ENCODE data around the gene CDSN. TPM values are rescaled to one million over a fixed set of nuclear protein-coding genes. Genes with fewer than 3 reads are reported as not detected.

The CDSN gene
- total and polyA plus RNA-seq, 2 of the 8 experiments (the other 6 are each of a cell fraction or from before 2014, with no cell fraction given), result not detected

- Histone ChIP-seq H2BK15ac (ENCODE audit: low read length) (no peak overlapping the region), H3K9me3 (ENCODE audit: insufficient read depth in 2 of 2, low read depth in 1 of 2, low read length in 1 of 2) (no peaks in the 10 kb centered on the region), H4K5ac (ENCODE audit: insufficient read length, low read depth, low read length) (no peak overlapping the region), H3K23ac (ENCODE audit: insufficient read length) (no peak overlapping the region), H2BK120ac (replicated peaks; ENCODE audit: low read depth, low read length) (no peak overlapping the region), H3K9ac (replicated peaks in 1 of 4; ENCODE audit: extremely low read depth in 1 of 4, low read depth in 3 of 4, low read length in 3 of 4) (no peak overlapping the region), H3K4me2 (ENCODE audit: insufficient read depth in 1 of 2, low read depth in 2 of 2, low read length in 2 of 2) (no peak overlapping the region), H2AFZ (ENCODE audit: low read length) (no peak overlapping the region), H3K27me3 (replicated peaks in 1 of 4; ENCODE audit: control insufficient read depth in 3 of 4, extremely low read depth in 1 of 4, insufficient read depth in 3 of 4, low read length in 3 of 4) (no peaks in the 10 kb centered on the region; a peak in 1 of 7 replicates), H2BK5ac (ENCODE audit: low read depth, low read length) (no peak overlapping the region), H2BK12ac (ENCODE audit: low read depth, low read length) (no peak overlapping the region), H3K27ac (ENCODE audit: low read depth, low read length) (no peak overlapping the region), H3K4me3 (ENCODE audit: extremely low read depth in 1 of 4, insufficient read depth in 2 of 4, low read depth in 3 of 4, low read length in 4 of 4) (no peak overlapping the region), H3K56ac (replicated peaks; ENCODE audit: insufficient read length, low read depth, low read length) (no peak overlapping the region), H3K79me1 (ENCODE audit: low read depth, low read length) (no peaks in the 10 kb centered on the region), H2BK20ac (ENCODE audit: low read length) (no peak overlapping the region), H4K8ac (ENCODE audit: extremely low read depth, insufficient read depth, low read length) (no peak overlapping the region), H3K23me2 (ENCODE audit: low read depth, low read length) (no peaks in the 10 kb centered on the region), H3K18ac (ENCODE audit: extremely low read depth, low read length) (no peak overlapping the region), H3K4me1 (replicated peaks in 1 of 4; ENCODE audit: control insufficient read depth in 3 of 4, insufficient read depth in 4 of 4, low read length in 3 of 4) (peaks cover 0 to 6% (median 0%) of the 10 kb centered on the region in 4 experiments; a peak in 2 of 7 replicates), H2AK5ac (ENCODE audit: low read depth, low read length) (no peak overlapping the region), H3K14ac (ENCODE audit: insufficient read length) (no peak overlapping the region), H4K91ac (replicated peaks; ENCODE audit: insufficient read length, low read length) (no peak overlapping the region), H3K4ac (replicated peaks; ENCODE audit: insufficient read length, low read depth, low read length) (no peak overlapping the region), H3K79me2 (ENCODE audit: control insufficient read depth in 1 of 2, insufficient read depth in 2 of 2, low read length in 2 of 2) (no peaks in the 10 kb centered on the region), H3K36me3 (ENCODE audit: control insufficient read depth in 2 of 4, insufficient read depth in 4 of 4, low read length in 3 of 4) (no peaks in the 10 kb centered on the region), H4K20me1 (replicated peaks in 1 of 2; ENCODE audit: control insufficient read depth in 1 of 2, insufficient read depth in 2 of 2, low read length in 2 of 2) (no peaks in the 10 kb centered on the region)
- DNase-seq (ENCODE audit: low read depth in 1 of 2, low spot score in 2 of 2) (no peak), FAIRE-seq (no peak)
- CTCF ChIA-PET (ENCODE audit: partially characterized antibody), result interaction anchor here (0.6 to 1.7 kb wide), 8 partner anchors 9 to 75 kb away, joined by 3 to 6 read pairs (median 3); partner anchors contain the start of gene C6orf15
- 88% methylated on average over 10 of the region's 12 CpGs; no CpG with 5 or more reads in 1 of the 2 experiments for WGBS, 2 experiments (ENCODE audit: extremely low coverage in 1 of 2, insufficient coverage in 1 of 2, insufficient read length in 1 of 2, insufficient replicate concordance in 2 of 2, low coverage in 1 of 2, low lambda C conversion rate in 2 of 2, missing lambda C conversion rate in 1 of 2)
- POLR2A ChIA-PET (ENCODE audit: partially characterized antibody), result interaction anchor here (0.6 to 68.5 kb wide), 2 partner anchors 47 to 70 kb away, joined by 4 to 2251 read pairs; partner anchors contain the start of genes CCHCR1, POU5F1, PSORS1C2 and TCF19
- TF ChIP-seq CHD1 (IDR thresholded peaks at IDR 0.05; ENCODE audit: low read depth, low read length), result no peak
- TF ChIP-seq KDM1A (IDR thresholded peaks at IDR 0.05; ENCODE audit: borderline replicate concordance, low read length), result no peak
- no peak for TF ChIP-seq ATF3 (IDR thresholded peaks at IDR 0.05; ENCODE audit: insufficient read depth, low read depth, low read length)
- no peak for TF ChIP-seq POLR2AphosphoS5 (IDR thresholded peaks at IDR 0.05; ENCODE audit: low read depth, low read length)
- TF ChIP-seq EP300 (IDR thresholded peaks at IDR 0.05; ENCODE audit: borderline replicate concordance in 1 of 2, low read depth in 2 of 2, low read length in 2 of 2), result no peak
These were observed 1.0 kb upstream of the CDSN start for GRCh38 chr6:31121131-31121790.

Data from H1 (cell line).